ENCODE measurements around the gene FUCA1. TPM values are rescaled to one million over a fixed set of nuclear protein-coding genes. Genes with fewer than 3 reads are reported as not detected.

FUCA1 gene
- total and polyA plus RNA-seq, 2 donors (not counting 3 experiments of a cell fraction or from before 2014, with no cell fraction given), result 4.9 to 5.6 TPM

DNA sequence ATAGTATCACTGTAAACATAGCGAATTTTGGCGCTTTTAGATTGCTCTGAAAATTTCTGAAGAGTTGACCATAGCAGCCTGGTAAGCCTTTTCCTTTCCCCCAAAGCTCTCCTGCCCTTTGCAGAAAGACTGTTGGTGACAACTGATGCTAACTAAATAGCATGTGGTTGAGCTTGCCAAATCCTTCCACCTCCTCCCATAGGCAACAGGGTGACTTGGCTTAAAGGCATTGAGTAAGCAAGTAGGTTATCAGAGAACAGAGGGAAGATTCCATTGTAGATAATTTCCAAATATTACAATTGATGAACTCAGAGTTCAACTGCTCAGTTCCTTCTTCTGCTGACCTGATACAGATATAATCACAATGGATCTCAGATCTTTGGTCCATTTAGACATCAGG is 22.9 kb downstream of the FUCA1 start:
- Histone ChIP-seq H3K27me3 (ENCODE audit: control insufficient read depth in 2 of 2, insufficient read depth in 2 of 2, low read length in 2 of 2) (peaks cover 6 to 7% of the 10 kb centered on the region in 2 experiments), H3K9ac (replicated peaks; ENCODE audit: extremely low read depth, insufficient read depth, low read length) (no peak overlapping the region), H3K9me3 (replicated peaks; ENCODE audit: control insufficient read depth, insufficient read depth, low read length) (no peaks in the 10 kb centered on the region), H3K4me1 (ENCODE audit: control insufficient read depth, extremely low read depth, insufficient read depth, low read length) (no peaks in the 10 kb centered on the region), H2AFZ (ENCODE audit: low read depth, low read length) (no peak overlapping the region), H3K79me2 (ENCODE audit: control insufficient read depth, insufficient read depth, low read length) (no peaks in the 10 kb centered on the region), H4K20me1 (replicated peaks; ENCODE audit: control insufficient read depth, extremely low read depth, insufficient read depth, low read length) (no peaks in the 10 kb centered on the region), H3K27ac (ENCODE audit: insufficient read depth, low read depth, low read length) (no peak overlapping the region), H3K36me3 (ENCODE audit: control insufficient read depth in 2 of 2, extremely low read depth in 1 of 2, insufficient read depth in 2 of 2, low read length in 2 of 2) (no peaks in the 10 kb centered on the region), H3K9me1 (replicated peaks; ENCODE audit: control insufficient read depth, extremely low read depth, insufficient read depth, low read length) (no peaks in the 10 kb centered on the region), H3K4me2 (ENCODE audit: insufficient read depth, low read length) (no peak overlapping the region), H3K4me3 (replicated peaks in 1 of 3; ENCODE audit: insufficient read depth in 1 of 3, low read depth in 1 of 3, low read length in 3 of 3) (no peak overlapping the region)
- CTCF ChIA-PET, result interaction anchor here (1.6 kb wide), 1 partner anchor 13 kb away, joined by 4 read pairs; no protein-coding TSS in a partner anchor
- intact Hi-C loops (cut with micrococcal nuclease) (no loop called here), dilution Hi-C loops (cut with MboI; ENCODE audit: extremely low pct_ligation_motif_present, low sequenced_read_pairs) (no loop called here)
- no TSS peak for BruUV-seq (replicated peaks)
- FAIRE-seq (no peak), DNase-seq (ENCODE audit: low read depth, low spot score) (no peak)
- POLR2A ChIA-PET, result no interaction called here
- TF ChIP-seq EZH2 (IDR thresholded peaks at IDR 0.05; ENCODE audit: borderline replicate concordance, low read depth, low read length, severe bottlenecking) (no peak), JUN (IDR thresholded peaks at IDR 0.05; ENCODE audit: borderline replicate concordance, insufficient read depth, insufficient read length, low read depth) (no peak), GATA2 (IDR thresholded peaks at IDR 0.05; ENCODE audit: insufficient read depth, insufficient read length, low read depth, low read length) (no peak), POLR2AphosphoS5 (IDR thresholded peaks at IDR 0.05; ENCODE audit: insufficient read depth, low read depth, low read length) (no peak), POLR2A (IDR thresholded peaks at IDR 0.05; ENCODE audit: low read depth, low read length) (no peak), FOS (IDR thresholded peaks at IDR 0.05; ENCODE audit: borderline replicate concordance, insufficient read depth, low read length) (no peak), MYC (IDR thresholded peaks at IDR 0.05; ENCODE audit: low read depth, low read length) (no peak)
- TF ChIP-seq, protein P1, sequence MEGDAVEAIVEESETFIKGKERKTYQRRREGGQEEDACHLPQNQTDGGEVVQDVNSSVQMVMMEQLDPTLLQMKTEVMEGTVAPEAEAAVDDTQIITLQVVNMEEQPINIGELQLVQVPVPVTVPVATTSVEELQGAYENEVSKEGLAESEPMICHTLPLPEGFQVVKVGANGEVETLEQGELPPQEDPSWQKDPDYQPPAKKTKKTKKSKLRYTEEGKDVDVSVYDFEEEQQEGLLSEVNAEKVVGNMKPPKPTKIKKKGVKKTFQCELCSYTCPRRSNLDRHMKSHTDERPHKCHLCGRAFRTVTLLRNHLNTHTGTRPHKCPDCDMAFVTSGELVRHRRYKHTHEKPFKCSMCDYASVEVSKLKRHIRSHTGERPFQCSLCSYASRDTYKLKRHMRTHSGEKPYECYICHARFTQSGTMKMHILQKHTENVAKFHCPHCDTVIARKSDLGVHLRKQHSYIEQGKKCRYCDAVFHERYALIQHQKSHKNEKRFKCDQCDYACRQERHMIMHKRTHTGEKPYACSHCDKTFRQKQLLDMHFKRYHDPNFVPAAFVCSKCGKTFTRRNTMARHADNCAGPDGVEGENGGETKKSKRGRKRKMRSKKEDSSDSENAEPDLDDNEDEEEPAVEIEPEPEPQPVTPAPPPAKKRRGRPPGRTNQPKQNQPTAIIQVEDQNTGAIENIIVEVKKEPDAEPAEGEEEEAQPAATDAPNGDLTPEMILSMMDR (IDR thresholded peaks at IDR 0.05; ENCODE audit: extremely low read depth in 1 of 2, insufficient read depth in 1 of 2, low read depth in 1 of 2, low read length in 2 of 2), result no peak
- TF ChIP-seq, protein P2, sequence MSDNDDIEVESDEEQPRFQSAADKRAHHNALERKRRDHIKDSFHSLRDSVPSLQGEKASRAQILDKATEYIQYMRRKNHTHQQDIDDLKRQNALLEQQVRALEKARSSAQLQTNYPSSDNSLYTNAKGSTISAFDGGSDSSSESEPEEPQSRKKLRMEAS (IDR thresholded peaks at IDR 0.05; ENCODE audit: insufficient read depth, insufficient read length), result no peak
